Activated B cell treated with CpG ODN at 0.5 μM for 24 hours (primary cell): ENCODE measurements around the gene ACE. TPM values are rescaled to one million over a fixed set of nuclear protein-coding genes. Genes with fewer than 3 reads are reported as not detected.
A peak's percentile ranks its signal among the peaks of the same experiment; 100 is the strongest.

Experiments used
- ATAC-seq: fragments of 200-7000 bp; cut with Tn5 transposase; one replicate; pipeline ENCODE4 v1.10.0; 2021; ENCODE audit warnings: low read depth, mild to moderate bottlenecking, moderate library complexity
- CTCF ChIA-PET: fragments of 350-600 bp; sonication (Branson Sonifier 250); formaldehyde crosslinking; loops from one replicate; lab custom pipeline; 2021; ENCODE audit warnings: antibody characterized with exemption; lab: Charles Lee
- POLR2A ChIA-PET: fragments of 350-600 bp; sonication (Branson Sonifier 250); formaldehyde crosslinking; loops from one replicate; lab custom pipeline; 2021; ENCODE audit warnings: antibody characterized with exemption; lab: Charles Lee
- DNase-seq: peaks from one replicate; pipeline ENCODE4 v3.0.0; 2022
- H3K27ac Mint-ChIP-seq: one replicate; pipeline ENCODE4 v1.8.0; 2020; ENCODE audit warnings: mixed read lengths
- H3K27me3 Mint-ChIP-seq: one replicate; pipeline ENCODE4 v1.8.0; 2021; ENCODE audit warnings: mixed read lengths
- H3K36me3 Mint-ChIP-seq: one replicate; pipeline ENCODE4 v1.8.0; 2021; ENCODE audit warnings: low read depth, mixed read lengths
- H3K4me1 Mint-ChIP-seq: one replicate; pipeline ENCODE4 v1.8.0; 2021; ENCODE audit warnings: mixed read lengths
- H3K4me3 Mint-ChIP-seq: one replicate; pipeline ENCODE4 v1.8.0; 2020; ENCODE audit warnings: mild to moderate bottlenecking, mixed read lengths
- H3K9me3 Mint-ChIP-seq: one replicate; pipeline ENCODE4 v1.8.0; 2020; ENCODE audit warnings: mixed read lengths
- CTCF ChIP-seq: fragments of 200-600 bp; IDR thresholded peaks from one replicate; pipeline ENCODE4 v1.8.0; 2022; ENCODE audit warnings: antibody characterized with exemption, mild to moderate bottlenecking
- intact Hi-C: fragments of 100-400 bp; cut with micrococcal nuclease; formaldehyde crosslinking; loops from one replicate; pipeline ENCODE4 v1.15.1; 2024
- total RNA-seq: library from RNA; stranded (reverse); gene quantifications from 2 replicates; pipeline ENCODE4 v1.2.3, GENCODE V29; 2022

Gene ACE
- total RNA-seq, 1 donor from 2014 or later = 3.2 TPM

- POLR2A ChIA-PET = interaction anchor here (0.8 kb wide), 1 partner anchor 9 kb away, joined by 3 read pairs; the partner anchor contains the start of gene CYB561
- Mint-ChIP-seq H3K4me1 (peaks cover 4% of the 10 kb centered on the region), H3K36me3 (no peaks in the 10 kb centered on the region), H3K27ac (no peak overlapping the region), H3K9me3 (no peaks in the 10 kb centered on the region), H3K27me3 (peaks cover 2% of the 10 kb centered on the region), H3K4me3 (no peak overlapping the region)
- ATAC-seq (no peak), DNase-seq (no peak)
- no peak for TF ChIP-seq CTCF
- intact Hi-C loops = no loop called here
- CTCF ChIA-PET = no interaction called here
Observed at GRCh38 chr17:63454915-63455314, 21.9 kb upstream of the ACE start.

- TF ChIP-seq CTCF = no peak
Observed at GRCh38 chr17:63455417-63455816, 21.4 kb upstream of the ACE start.

GRCh38 chr17:63458478-63458877 lies 18.4 kb upstream of the ACE start:
- DNase-seq (no peak), ATAC-seq (no peak)
- no peak overlapping the region for H3K27ac Mint-ChIP-seq
- TF ChIP-seq CTCF = no peak
- H3K27me3 Mint-ChIP-seq = peaks cover 2% of the 10 kb centered on the region
- H3K4me3 Mint-ChIP-seq = no peak overlapping the region
- H3K36me3 Mint-ChIP-seq = no peaks in the 10 kb centered on the region
- CTCF ChIA-PET = interaction anchor here (0.8 kb wide), 1 partner anchor 20 kb away, joined by 3 read pairs; no protein-coding TSS in a partner anchor
- intact Hi-C loops = no loop called here
- POLR2A ChIA-PET = interaction anchor here (1.4 kb wide), 1 partner anchor 11 kb away, joined by 9 read pairs; no protein-coding TSS in a partner anchor
- no peaks in the 10 kb centered on the region for H3K9me3 Mint-ChIP-seq
- peaks cover 21% of the 10 kb centered on the region for H3K4me1 Mint-ChIP-seq

More at GRCh38 chr17:63455417-63455816, 21.4 kb upstream of the ACE start:
- Mint-ChIP-seq H3K27me3 (peaks cover 2% of the 10 kb centered on the region), H3K9me3 (no peaks in the 10 kb centered on the region), H3K27ac (no peak overlapping the region), H3K4me1 (peaks cover 5% of the 10 kb centered on the region), H3K4me3 (no peak overlapping the region), H3K36me3 (no peaks in the 10 kb centered on the region)
- intact Hi-C loops = no loop called here
- ATAC-seq (no peak), DNase-seq (no peak)
- CTCF ChIA-PET = no interaction called here
- POLR2A ChIA-PET = interaction anchor here (0.8 kb wide), 1 partner anchor 10 kb away, joined by 3 read pairs; the partner anchor contains the start of gene CYB561

- Mint-ChIP-seq H3K27me3 (peaks cover 2% of the 10 kb centered on the region), H3K27ac (no peak overlapping the region), H3K36me3 (no peaks in the 10 kb centered on the region), H3K4me1 (peaks cover 36% of the 10 kb centered on the region), H3K9me3 (peaks cover 2% of the 10 kb centered on the region), H3K4me3 (no peak overlapping the region)
- ChIA-PET CTCF (no interaction called here), POLR2A (no interaction called here)
- TF ChIP-seq CTCF = no peak
- ATAC-seq = no peak
- intact Hi-C loops = no loop called here
- no peak for DNase-seq
Observed at GRCh38 chr17:63460018-63460417, 16.8 kb upstream of the ACE start.

GRCh38 chr17:63463771-63464170 lies 13.1 kb upstream of the ACE start:
- H3K4me3 Mint-ChIP-seq = no peak overlapping the region
- H3K4me1 Mint-ChIP-seq = peaks cover 34% of the 10 kb centered on the region
- H3K36me3 Mint-ChIP-seq = no peaks in the 10 kb centered on the region
- H3K9me3 Mint-ChIP-seq = peaks cover 5% of the 10 kb centered on the region
- intact Hi-C loops = loop anchor here (2.0 kb wide), 1 partner anchor 13 kb away; the partner anchor contains the start of gene ACE
- POLR2A ChIA-PET = no interaction called here
- H3K27me3 Mint-ChIP-seq = no peaks in the 10 kb centered on the region
- CTCF ChIA-PET = interaction anchor here (1.2 to 1.3 kb wide), 2 partner anchors 13 to 15 kb away, joined by 3 read pairs; partner anchors contain the start of gene ACE
- ATAC-seq (no peak), DNase-seq (no peak)
- H3K27ac Mint-ChIP-seq = peak overlapping the region; percentile 13
- TF ChIP-seq CTCF = no peak
